HG03439 (cell line): Measurements from ENCODE around the gene USP9X.
"Not testable (repeated sequence)": the region's sequence is repeated elsewhere in the genome, so short reads cannot be mapped to it uniquely, and the experiment has no call there.

Experiments used
- ATAC-seq: cut with Tn5 transposase; IDR thresholded peaks from one replicate; pipeline ENCODE4 v1.9.1; 2021; ENCODE audit warnings: mild to moderate bottlenecking, moderate library complexity; ENCODE audit not compliant: unreplicated experiment

The USP9X gene

DNA sequence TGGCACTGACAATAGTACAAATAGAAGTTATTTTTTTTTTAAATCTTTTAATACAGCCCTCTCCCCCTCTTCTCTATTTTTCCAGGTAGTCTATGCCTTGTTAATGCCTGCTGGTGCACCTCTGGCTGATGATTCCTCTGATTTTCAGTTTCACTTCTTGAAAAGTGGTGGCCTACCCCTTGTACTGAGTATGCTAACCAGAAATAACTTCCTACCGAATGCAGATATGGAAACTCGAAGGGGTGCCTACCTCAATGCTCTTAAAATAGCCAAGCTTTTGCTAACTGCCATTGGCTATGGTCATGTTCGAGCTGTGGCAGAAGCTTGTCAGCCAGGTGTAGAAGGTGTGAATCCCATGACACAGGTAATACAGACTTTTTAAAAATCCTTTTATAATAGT is 99.1 kb downstream of the USP9X start:
- no peak for ATAC-seq

DNA sequence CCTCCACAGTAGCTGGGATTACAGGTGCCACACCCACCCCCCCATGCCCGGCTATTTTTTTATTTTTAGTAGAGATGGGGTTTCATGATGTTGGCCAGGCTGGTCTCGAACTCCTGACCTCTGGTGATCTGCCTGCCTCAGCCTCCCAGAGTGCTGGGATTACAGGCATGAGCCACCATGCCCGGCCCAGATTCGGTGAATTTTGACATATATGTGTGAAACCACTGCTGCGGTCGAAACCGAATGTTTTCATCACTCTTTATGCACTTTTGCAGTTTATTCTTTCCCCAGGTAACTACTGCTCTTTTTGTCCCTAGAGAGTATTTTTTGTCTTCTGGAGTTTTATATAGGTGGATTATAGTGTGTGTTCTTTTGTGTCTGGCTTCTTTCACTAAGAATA is 101.7 kb downstream of the USP9X start:
- ATAC-seq: not testable (repeated sequence)

DNA sequence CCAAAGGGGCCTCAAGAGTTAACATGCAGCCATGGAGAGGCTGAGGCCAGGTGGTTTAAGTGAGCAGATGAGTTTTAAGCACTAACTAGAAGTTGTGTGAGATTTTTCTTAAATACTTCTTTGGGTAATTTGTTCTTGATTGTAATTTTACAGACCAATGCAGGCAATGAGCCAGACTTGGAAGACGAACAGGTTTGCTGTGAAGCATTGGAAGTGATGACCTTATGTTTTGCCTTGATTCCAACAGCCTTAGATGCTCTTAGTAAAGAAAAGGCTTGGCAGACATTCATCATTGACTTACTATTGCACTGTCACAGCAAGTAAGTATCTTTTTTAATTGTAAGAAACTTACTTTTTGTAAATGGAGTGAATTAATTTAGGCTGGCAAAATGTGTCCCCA is 103.9 kb downstream of the USP9X start:
- ATAC-seq: no peak

- ATAC-seq: no peak
Observed at GRCh38 chrX:41192880-41193279, 107.6 kb downstream of the USP9X start.

DNA sequence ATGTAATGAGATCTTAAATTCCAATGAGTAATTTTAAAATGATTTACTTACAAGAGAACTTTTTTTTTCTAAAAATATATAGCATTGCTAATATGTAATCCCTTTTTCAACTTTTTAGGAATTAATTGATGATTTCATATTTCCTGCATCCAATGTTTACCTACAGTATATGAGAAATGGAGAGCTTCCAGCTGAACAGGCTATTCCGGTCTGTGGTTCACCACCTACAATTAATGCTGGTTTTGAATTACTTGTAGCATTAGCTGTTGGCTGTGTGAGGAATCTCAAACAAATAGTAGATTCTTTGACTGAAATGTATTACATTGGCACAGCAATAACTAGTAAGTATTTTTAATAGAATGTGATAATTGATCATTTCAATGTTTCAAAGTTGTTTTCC is 113.2 kb downstream of the USP9X start:
- ATAC-seq: no peak

DNA sequence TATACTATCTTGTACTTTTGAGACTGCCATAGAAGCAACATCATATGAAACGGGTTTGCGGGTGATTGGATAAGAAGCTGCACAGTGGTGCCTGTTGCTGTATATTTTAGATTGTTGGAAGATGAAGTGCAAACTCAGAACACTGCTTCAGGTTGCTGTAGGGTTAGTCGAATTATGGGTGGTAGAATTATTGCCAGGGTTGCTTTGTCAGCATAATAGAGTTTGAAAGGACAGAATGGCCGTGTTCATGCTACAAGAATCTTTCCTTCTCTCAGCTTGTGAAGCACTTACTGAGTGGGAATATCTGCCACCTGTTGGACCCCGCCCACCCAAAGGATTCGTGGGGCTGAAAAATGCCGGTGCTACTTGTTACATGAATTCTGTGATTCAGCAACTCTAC is 115.5 kb downstream of the USP9X start:
- no peak for ATAC-seq

DNA sequence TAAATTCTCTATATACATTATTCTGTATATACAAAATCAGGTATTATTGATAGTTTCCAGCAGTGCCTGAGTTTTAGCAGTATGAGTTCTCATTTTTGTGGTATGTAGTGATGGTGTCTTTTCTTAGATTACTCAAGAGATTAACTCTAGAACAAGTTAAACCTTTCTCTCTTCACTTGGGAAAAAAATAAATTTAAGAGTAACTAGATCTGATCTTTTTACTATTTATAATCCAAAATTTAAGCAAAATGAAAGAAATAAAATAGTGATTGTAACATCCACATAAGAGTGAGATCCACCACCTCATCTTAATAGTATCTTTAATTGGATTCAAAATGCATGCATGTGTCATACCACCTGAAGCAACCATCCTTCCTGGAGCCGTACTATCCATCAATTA is 124.6 kb downstream of the USP9X start:
- ATAC-seq: no peak

- no peak for ATAC-seq
Observed at GRCh38 chrX:41224605-41225004, 139.4 kb downstream of the USP9X start.

- ATAC-seq: no peak
Observed at GRCh38 chrX:41233988-41234387, 148.7 kb downstream of the USP9X start.

- ATAC-seq: not testable (repeated sequence)
Observed at GRCh38 chrX:41234471-41234870, 149.2 kb downstream of the USP9X start.

GRCh38 chrX:41234962-41235361 is 149.7 kb downstream of the USP9X start:
- ATAC-seq: no peak

DNA sequence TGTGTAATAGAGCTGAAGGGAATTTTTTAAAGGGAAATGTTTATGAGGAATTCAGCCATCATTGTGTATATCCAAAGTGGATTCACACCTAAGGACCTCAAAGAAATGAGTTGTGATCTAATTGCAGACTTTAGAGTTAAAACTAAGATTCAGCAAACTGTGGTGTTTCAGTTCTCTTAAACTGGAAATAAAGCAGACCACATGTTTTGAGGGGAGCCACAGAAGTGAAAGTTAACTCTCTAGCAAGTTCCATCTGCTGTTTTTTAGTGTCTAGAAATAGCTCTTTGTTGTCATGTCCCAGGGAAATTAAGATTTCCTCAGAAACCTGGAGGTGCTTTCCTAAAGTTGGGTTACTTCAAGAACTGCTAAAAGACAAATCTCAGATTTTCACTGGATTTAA is 151.4 kb downstream of the USP9X start:
- ATAC-seq: no peak

- no peak for ATAC-seq
Observed at GRCh38 chrX:41240509-41240908, 155.3 kb downstream of the USP9X start.

- ATAC-seq: no peak
Observed at GRCh38 chrX:41241962-41242361, 156.7 kb downstream of the USP9X start.

DNA sequence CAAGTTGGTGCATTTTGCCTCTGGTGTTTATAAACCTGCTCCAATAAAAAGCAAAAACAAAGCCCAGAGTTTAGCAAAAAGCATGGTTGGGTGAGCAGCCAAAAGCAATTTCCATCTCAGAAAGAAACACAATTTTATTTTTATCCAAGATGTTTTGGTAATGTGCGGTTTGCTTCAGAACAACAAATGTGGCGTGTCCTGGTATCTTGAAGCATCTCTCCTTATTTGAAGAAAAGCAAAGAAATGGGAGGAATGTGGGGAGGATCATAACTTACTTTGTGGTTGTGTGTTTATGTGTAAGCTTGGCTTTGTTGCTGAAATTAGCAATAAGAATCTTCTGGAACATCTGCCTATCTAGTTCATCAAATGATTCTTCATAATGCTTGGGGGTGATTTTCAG is 160.4 kb downstream of the USP9X start:
- ATAC-seq: no peak

DNA sequence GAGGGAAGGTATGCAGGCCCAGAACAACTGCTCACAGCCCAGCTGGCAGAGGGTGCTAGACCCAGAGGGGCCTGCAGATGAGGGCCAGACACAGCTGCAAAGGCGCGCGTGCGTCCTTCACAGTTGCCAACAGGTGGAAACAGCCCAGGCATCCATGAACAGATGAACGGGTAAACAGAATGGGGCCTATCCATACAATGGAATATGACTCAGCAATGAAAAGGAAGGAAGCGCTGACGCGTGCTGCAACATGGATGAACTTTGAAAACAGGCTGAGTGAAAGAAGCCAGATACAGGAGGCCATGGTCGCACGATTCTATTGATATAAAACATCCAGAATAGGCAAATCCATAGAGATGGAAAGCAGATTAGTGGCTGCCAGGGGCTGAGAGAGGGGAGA is 165.6 kb downstream of the USP9X start:
- no peak for ATAC-seq

GRCh38 chrX:41257801-41258200 is 172.6 kb downstream of the USP9X start:
- ATAC-seq: no peak

DNA sequence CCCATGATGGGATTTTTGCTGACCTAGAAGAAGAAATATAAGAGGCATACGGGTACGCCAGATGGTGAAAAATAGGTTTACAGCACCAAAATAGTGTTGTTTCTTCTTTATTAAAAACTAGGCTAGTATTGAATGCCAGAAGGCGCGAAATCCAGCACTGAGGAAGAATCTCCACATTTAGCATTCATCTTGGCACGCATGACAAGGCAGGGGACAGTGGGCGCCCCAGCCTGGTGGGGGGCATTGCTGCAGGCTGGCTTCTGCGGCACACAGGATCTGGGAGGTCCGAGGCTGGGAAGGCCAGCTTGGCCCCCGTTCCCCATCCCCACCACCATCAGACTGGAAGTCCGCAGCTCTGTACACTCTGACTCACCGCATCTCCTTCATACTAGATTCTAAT is 173.0 kb downstream of the USP9X start:
- ATAC-seq: no peak

GRCh38 chrX:41258871-41259270 is 173.6 kb downstream of the USP9X start:
- no peak for ATAC-seq

GRCh38 chrX:41259516-41259915 is 174.3 kb downstream of the USP9X start:
- no peak for ATAC-seq

DNA sequence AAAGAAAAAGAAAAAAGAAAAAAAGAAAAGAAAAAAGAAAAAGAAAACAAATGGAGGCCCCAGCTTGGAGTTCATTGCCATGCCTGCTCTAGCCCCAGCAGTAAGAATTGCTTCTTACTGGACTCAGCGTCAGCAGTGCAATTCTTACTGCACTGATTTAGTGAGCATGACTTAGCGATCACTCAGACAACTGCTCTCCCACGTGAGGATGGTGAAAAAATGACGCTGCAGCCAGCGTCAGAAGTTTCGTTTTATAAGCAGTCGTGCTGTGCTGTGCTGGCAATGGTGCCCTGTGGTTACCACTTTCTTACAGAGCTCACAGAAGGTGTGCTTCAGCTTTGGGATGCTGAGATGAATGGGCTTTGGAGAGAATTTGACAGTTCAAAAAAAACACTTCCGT is 180.4 kb downstream of the USP9X start:
- ATAC-seq: no peak

- no peak for ATAC-seq
Observed at GRCh38 chrX:41273638-41274037, 188.4 kb downstream of the USP9X start.

DNA sequence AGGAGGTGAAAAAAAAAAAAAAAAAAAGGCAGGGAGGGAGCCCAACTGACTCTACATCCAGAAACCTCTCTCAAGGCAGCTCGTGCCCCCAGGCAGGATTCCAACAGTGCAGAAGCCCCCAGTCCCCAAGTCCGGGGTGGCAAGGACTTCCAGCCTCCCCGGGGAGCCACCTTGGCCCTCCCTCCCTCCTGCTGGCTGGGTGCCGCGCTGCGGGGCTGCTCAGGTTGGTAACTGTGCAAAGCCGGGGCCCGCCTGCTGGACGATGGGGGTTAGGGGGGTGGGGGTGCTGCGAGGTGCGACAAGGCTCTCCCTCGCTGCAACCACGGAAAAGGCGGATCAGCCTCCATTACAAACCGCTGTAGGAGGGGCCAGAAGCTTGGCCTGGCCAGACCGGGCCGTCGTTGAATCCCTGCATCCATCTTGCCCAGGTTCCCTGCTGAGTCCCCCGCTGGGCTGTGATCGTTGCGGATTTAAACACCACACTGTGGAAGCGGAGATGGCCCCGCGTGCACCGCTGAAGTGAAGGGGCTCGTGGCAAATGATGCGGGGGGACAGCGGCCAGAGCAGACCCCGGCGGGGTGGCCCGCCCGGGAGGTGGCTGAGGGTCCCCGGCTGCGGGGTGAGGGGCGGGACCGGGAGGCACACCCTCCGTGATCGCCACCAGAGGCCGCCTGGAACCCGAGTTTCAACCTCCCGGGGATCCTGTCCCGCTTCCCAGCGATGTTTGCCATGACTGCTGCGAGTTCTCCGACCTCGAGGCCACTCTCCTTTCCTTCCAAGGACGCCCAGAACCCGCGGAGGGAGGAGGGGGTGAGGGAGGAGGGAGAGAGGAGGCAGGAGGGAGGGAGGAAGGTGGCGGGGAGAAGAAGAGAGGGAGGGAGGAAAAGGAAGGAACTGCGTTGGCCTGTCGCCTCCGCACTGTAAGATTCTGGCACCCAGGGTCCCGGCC is 190.7 kb downstream of the USP9X start:
- peak; percentile 51 for ATAC-seq
